GM19099 (cell line): ENCODE data around the gene RBFOX2.

Experiments
- POLR2A ChIP-seq: IDR thresholded peaks from 3 replicates; pipeline ENCODE4 v1.6.1; 2011; ENCODE audit warnings: low read depth; ENCODE audit not compliant: insufficient read length; ENCODE audit errors: extremely low read depth

The RBFOX2 gene

DNA sequence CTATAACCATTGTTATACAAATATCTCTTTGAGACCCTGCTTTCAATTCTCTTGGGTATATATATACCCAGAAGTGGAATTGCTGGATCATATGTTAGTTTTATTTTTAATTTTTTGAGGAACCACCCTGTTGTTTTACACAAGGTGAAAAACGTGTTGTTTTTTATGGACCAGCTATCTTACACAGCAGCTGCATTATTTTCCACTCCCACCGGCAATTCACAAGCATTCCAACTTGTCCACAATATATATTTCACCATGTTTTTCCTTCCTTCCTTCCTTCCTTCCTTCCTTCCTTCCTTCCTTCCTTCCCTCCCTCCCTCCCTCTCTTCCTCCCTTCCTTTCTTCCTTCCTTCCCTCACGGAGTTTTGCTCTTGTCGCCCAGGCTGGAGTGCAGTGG is 317.3 kb downstream of the RBFOX2 start:
- TF ChIP-seq POLR2A: no peak

DNA sequence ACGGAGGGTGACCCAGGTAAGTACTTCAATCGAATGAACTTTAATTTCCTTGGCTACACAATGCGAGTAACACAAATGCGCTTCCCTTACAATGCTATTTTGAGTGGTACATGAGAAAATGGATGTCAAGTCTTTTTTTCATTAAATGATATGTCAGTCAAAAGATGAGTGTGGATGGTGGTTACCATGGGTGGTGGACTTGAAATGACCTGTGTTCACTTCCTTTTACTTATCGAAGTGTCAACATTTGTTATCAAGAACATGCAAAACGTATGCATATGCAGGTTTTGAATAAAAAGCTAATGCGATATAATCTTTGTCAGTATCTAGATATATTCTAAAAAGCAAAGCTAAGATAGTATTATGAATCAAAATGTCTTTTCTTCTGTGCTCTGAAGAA is 319.7 kb downstream of the RBFOX2 start:
- TF ChIP-seq POLR2A: no peak

DNA sequence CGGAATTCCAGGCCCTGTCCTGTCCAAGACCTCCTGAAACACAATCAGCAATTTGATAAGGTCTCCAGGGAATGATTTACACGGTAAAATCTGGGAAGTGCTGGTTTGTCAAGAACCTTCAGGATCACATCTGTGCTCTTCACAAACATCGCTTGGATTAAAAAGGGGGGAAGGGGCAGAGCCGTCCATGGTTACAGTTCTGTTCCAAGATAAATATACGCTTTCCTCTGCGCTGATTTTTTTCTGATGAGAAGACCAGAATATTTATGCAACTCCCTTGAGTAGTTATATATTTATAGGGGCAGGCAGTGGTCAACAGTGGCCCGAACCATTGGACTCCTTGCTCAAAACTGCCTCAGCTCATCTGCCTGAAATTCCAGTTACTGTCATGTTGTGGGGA is 320.2 kb downstream of the RBFOX2 start:
- TF ChIP-seq POLR2A: no peak

DNA sequence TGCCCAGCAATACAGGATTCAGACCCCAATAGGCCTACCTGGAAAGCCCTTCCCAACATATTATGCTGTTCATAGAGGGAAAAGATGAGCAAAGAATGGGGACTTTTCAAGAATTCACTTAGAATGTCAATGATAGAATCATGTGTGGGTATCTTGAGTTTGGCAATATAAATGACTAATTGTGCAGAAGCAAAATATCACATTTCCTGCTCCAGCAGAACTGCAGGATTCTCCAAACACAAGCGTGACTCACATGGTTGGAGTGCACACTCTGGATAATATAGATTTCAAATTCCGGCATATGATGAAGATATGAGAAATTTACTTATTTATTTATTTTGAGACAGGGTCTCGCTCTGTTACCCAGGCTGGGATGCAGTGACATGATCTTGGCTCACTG is 323.5 kb downstream of the RBFOX2 start:
- TF ChIP-seq POLR2A: no peak

DNA sequence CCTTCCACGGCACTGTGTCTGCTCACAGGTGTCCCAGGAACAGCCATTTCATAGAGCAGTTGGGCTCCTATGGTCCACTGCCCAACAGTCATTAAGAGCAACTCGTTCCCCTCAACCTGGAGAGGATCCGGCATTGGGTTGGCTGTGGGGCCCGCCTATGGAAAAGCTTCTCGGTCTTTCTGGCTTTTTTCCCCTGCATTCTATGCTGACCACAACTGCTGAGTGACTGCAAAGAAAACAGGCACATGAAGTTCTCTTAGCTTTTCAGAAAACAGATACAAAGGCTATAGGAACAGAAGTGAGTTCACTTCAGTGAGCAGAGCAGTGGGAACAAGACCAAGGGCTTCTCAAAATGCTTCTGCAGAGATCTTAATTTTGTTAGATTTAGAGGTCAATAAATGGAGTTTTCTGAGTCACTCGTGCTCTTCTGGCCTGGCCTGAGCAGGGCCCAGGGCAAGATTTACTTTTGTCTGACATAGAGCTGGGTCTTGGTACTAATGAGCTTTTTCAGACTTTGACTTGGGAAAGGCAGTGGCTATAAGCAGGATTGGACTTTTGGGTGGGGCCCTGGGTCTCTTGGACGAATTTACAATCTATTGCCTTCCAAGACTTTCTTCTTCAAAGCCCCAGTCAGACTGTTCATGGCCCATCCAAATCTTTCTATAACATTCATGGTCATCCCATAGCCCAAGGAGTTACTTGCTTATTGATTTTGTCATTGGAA is 324.6 kb downstream of the RBFOX2 start:
- TF ChIP-seq POLR2A: no peak

DNA sequence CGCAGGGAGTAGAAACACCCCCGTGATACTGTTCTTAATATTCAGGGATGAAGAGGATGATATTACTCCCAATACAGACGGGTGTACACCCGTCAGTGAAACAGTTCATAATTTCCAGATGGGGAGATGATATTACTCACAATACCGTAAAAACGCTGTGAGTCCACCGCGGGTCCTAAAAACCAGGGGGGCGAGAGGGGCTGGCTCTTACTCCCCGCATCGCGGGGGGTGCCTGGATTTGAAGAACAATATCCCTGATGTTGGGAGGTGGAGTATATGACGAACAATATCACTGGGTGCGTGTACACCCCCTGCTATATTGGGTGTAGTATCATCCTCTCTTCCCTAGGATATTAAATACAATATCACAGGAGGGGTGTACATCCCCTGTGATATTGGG is 331.5 kb downstream of the RBFOX2 start:
- TF ChIP-seq POLR2A: no peak

DNA sequence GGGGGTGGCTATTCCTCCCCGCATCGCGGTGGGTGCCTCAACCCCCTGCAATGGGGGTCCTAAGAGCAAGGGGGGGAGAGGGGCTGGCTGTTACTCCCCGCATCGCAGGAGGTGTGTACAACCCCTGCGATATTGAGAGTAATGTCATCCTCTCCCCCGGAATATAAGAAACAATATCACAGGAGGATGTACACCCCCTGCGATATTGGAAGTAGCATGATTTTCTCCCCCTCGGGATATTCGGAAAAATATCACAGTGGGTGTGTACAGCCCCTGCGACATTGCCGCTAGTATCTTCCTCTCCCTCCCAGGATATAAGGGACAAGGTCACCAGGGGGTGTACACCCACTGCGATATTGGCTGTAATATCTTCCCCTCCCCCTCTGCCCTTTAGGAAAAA is 333.4 kb downstream of the RBFOX2 start:
- no peak for TF ChIP-seq POLR2A

DNA sequence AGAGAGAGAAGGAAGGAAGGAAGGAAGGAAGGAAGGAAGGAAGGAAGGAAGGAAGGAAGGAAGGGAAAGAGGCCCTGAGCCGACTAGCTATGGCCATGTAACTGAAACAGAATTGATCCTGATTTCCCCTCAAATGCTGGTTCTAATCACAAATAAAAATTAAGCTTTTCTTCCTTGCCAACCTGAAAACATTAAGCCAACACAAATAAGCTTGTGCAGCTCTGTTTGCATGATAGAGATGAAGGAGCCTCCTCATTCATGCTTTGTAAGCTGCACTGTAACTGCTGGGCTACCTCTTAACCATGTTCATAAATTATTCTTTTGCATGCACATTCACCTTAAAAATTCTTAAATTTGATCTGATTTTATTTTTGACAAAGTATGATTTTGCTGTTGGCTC is 338.6 kb downstream of the RBFOX2 start:
- TF ChIP-seq POLR2A: no peak

DNA sequence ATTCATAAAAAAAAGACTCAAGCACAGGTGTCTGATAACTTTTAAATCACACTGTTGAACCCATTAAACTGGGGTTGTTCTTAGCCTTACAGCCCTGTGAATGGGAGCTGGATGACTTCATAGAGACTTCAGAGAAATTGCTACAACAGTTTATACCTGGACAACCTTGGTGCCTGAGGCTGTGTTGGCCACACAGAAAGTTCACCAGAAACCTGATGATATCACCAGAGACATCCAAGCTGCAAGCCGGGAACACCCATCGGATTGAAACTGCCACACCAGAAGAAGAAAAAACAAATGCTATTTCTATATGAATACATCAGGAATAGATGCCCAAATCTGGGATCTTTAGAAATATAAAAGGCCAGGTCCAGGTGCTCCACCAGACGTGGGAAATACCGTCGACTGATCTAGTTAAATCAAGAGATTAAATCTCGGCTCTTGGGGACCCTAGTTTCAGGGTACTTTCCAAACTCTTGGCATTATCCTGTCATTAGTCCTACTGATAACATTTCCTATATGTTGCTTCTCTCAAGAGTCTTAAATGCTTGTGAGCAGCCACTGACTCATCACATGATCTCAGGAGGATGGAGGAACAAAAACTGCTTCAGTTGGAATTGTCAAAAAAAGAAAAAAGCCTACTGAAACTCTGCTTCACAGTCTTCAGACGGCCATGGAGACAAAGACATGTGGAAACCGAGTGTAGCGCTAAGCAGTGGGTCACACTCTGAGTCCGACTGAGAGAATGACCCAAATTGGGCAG is 339.5 kb downstream of the RBFOX2 start:
- TF ChIP-seq POLR2A: no peak
